Iris pigment epithelial cell (primary cell): ENCODE measurements around the gene ATP5F1C.
"Not testable (repeated sequence)": the region's sequence is repeated elsewhere in the genome, so short reads cannot be mapped to it uniquely, and the experiment has no call there.

Experiments
- DNase-seq: peaks from one replicate; pipeline ENCODE4 v3.0.0-alpha.2; 2011; ENCODE audit warnings: low read depth

ATP5F1C gene

DNA sequence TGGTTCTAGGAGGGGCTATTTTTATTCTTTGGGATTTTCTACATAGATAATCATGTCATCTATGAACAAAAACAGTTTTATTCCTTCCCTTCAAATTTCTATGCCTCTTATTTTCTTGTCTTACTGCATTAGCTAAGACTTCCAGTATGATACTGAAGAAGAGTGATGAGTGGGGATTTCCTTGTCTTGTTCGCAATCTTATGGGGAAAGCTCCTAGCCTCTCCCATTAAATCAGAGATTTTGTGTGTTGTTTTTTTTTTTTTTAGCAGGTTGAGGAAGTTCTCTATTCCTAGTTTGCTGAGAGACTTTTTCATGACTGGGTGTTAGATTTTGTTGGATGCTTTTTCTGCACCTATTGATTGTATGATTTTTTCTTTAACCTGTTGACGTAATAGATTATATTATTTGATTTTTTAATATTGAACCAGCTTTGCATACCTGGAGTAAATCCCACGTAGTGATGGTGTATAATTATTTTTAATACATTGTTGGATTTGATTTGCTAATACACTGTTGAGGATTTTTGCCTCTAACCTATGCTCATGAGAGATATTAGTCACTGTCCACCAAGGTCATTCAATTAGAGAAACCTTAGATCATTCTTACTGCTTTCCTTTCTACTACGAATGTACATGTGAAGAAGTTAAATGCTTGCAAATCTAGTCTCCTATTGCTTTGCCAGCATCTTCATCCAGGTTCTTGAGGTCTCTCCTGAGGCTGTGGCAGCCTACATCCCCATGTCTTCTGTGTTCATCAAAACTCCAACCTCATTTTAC is 6.5 kb downstream of the ATP5F1C start:
- DNase-seq = peak; percentile 62

DNA sequence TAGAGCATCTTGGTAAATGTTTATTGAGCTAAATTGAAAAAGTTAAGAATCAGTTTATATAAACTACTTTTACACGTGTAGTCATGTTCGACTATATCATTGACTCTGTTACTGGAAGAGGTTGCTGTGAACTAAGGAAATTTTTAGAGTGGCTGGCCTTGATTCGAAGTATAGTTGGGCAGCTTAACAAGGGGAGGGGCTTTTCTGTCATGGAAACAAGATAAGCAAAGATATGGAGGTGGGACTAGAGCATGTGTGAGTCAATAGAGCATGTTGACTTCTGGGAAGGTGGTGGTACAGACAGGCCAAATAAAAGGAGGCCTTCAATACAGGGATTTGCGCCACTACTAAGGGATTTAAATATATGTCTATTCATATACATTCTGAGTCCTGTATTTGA is 7.6 kb downstream of the ATP5F1C start:
- DNase-seq = peak; percentile 88

DNA sequence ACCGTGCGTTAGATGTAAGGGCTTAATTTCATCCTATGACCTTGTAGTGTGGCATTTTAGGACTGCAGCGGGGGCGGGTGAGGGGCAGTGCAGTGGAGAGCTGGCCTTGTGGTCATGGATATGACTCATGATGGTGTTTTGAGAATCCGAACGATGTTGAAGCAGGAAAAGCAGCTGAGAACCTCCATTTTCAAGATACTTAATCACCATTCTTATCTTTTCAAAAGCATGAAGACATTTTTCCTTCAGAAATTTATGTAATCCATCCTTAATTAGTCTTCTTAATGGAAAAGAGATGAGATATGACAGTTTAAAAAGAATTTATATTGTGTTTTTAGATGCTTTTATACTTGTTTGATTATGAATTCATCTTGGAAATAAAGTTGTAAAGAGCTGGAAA is 9.6 kb downstream of the ATP5F1C start:
- DNase-seq = peak; percentile 98

DNA sequence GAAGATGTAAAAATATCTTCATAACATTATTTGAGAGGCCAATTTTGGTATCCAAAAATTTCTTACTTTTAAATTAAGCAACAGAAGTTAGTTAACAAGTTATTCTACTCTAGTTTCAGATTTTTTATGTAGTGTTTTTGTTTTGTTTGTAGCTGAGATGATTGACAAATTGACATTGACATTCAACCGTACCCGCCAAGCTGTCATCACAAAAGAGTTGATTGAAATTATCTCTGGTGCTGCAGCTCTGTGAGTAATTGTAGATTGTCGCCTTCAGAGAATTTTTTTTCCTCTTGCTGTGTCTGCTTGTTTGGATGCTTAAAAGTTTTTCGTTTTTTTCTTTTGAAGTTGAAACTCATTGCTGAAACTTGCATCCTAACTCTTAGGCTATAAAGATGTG is 14.6 kb downstream of the ATP5F1C start:
- DNase-seq = no peak

DNA sequence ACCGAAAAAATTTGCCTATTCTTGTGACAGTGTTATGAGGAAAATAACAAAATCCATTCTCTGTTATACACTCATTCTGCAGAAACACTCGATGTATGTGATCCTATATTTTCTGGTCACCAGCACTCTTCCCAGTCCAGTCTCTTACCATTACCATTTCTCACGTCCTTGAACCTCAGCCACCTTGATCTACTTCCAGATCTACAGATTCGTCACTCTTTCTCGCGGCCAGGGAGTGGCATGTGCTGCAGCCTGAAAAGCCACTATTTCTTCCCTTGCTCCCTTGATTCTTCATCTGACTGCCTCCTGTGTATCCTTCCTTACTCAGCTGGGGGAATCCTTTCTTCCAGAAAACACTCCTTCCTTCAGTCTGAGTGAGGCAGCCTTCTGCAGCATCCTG is 16.2 kb downstream of the ATP5F1C start:
- DNase-seq = no peak

DNA sequence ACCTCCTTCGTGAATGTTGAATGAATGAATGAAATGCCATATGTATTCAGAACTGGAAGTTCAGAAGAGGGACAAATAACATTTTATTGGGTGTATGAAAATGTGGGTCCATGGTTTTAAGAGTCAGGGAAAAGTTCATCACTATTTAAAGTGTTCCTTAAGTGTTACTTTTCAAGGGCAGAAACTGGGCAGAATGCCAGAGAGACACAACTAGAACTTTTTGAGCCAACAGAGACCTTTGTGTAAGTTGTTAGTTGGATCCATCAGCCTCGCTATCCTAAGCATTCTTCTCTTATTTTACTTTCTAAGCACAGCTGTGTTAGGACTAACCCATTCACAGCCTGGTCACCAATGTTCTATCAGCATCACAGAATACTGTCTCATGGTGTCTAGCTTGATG is 16.8 kb downstream of the ATP5F1C start:
- no peak for DNase-seq

DNA sequence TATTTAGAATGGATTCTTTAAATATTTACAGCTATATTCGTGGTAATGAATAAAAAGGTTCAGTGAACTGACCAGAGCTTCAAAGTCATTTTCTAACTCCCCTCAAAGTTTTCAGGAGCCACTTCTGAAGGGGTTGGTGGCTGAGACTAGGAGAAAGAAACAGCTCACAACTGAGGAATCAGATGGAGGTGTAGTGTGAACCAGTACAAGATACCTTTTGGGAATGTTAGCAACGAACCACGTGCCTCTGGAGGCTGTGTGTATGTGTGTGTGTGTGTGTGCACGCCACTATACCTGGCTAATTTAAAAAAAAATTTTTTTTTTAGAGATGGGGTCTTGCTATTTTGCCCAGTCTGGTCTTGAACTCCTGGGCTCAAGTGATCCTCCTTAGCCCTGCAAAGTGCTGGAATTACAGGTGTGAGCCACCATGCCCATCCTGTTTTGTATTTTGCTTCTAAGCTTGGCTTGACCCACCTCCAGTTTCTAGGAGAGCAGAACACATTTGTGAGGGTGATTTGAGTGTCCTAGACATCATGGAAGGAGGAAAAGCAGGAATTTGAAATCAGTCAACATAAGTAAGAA is 20.8 kb downstream of the ATP5F1C start:
- no peak for DNase-seq

DNA sequence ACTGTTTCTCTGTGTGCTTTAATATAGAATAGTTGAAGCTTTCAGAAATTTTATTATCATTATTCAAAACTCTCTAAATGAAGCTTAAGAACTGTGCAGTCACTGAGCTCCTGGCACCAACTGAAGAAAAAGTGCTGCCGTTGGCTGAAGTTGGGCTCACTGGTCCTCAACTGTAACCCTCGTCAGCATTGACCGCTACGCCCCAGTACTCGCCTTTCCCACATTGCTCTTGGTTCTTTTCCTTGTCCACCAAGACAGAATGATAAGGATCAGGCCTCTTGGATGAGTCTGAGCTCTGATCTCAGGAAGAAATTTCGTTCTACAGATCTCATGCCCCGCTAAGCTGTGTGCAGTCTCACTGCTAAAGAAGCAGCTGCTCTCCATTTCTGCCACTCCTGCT is 22.5 kb downstream of the ATP5F1C start:
- no peak for DNase-seq

DNA sequence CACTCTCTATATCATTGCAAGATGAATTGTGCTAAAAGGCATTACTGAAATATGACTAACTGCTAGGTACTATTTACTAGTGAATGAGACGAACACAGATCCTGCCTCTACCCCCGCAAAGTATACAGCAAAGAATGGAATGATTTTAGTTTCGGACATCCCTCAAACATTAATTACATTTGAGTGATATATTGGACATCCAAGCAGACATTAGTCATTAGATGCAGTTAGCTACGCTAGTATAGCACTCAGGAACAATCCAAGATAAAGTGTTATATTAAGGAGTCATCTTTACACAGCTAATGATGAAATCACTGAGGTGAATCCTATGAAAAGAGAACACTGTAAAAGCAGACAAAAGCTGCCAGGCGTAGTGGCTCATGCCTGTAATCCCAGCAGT is 23.0 kb downstream of the ATP5F1C start:
- DNase-seq = no peak

DNA sequence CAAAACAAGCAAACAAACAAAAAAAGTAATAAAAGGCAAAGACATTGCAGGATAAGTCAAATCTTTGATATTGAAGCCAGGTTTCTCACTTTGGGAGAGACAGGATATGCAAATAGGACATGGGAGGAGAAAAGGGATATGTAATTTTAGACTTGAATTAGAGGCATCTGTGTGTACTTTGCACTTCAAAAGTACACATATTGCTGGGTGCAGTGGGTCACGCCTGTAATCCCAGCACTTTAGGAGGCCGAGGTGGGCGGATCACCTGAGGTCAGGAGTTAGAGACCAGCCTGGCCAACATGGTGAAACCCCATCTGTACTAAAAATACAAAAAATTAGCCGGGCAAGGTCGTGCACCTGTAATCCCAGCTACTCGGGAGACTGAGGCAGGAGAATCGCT is 23.8 kb downstream of the ATP5F1C start:
- DNase-seq = not testable (repeated sequence)

DNA sequence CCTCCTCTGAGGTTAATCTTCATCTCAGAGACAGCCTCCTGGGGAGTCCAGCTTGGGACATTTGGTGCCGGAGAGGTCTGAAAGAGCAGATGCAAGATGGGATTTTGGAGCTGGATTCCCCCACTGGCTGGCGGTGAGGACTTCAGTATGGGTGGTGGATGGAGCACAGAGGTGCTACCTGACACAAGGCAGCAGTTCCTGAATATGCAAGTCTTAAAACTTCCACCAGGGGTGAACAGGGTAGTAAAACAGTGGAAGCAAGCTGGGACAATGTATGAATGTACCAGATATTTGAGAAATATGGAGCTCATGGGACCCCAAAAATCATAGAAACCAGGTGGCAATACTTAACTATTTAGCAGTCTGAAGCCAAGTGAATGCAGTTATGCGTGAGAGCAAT is 25.5 kb downstream of the ATP5F1C start:
- DNase-seq = no peak

DNA sequence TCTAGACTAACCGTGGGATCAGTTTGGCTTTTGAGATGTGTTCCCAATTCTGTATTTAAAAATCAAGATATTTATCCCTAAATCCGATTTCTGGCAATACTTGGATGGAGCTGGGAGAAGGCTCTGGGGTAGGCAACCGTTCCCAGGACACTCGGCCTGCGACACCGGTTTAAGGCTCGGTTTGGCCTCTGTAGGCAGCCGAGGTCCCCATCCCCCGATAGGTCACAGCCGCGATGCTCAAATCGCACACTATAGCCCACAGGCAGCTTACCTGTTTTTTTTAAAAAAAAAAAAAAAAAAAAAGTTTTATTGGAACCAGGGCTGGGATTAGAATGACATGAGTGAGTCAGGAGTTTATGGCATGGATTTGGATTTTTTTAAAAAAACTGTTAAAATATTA is 29.6 kb downstream of the ATP5F1C start:
- no peak for DNase-seq

DNA sequence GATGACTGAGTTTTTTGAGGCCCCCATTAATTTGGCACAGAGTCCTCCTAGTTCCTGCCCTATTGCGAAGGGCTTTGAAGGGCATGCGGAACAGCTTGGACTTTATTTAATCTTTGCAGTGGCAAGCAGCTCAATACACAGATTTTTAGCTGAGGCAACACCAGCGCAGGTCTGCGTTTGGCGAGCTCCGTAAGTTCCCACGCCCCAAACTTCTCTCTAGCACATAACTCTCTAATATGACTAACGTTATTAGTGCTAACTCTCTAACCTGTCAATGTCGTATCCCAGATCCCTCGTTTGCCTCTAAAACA is 30.0 kb downstream of the ATP5F1C start:
- no peak for DNase-seq

DNA sequence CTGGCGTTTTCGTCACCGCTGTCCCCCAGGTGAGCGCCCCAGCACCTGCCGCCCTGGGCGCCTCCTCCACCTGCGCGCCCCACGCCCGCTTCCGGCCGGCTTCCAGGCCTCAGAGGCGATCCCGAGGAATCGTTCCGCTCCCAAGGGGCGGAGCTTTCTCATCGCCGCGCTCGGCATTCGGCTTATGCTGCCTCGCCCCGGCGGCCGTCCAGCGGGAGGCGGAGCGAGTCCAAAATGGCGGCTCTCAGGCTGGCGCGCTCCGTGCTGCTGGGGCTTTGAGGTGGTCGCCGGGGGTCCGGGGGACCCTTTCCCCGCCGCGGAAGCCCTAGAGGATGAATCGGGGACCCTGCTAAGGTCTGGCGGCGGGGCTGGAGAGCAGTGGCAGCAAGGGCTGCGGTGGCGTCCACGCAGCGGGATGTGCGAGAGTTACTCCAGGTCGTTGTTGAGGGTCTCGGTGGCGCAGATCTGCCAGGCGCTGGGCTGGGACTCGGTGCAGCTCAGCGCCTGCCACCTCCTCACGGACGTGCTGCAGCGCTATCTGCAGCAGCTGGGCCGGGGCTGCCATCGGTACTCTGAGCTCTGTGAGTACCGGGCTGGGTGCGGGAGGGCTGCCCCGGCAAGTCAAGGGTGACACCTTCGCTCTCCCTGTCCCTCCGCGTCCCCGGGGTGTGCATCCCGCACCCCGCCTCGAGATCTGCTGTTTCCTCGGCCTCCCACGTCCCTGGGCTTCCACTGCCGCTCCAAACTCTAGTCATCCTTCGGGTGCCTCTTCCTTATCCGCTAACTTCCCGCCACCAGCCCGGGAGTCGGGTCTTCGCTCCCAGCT is 30.5 kb downstream of the ATP5F1C start, which contains the start of gene TAF3:
TAF3 (plus strand) TSS at position 211 of the 826 bp plus-strand sequence; CDS start at position 416, 205 bp downstream.
- peak; percentile 86 for DNase-seq

DNA sequence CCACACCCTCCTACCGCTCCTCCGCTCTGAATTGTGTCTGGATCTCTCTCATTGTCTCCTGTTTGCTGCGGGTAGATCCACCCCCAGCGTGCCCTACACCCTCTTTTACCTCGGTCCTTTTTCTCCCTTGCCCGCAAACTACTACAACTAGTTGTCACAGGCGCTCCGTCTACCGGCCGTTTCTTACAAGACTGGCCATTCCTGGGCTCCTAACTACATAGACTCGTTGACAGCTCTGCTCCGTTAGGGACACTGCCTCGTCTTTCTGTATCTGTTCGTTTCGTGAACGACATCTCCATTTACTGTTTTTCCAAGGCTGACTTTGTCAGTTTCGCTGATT is 31.1 kb downstream of the ATP5F1C start:
- DNase-seq = peak; percentile 63

DNA sequence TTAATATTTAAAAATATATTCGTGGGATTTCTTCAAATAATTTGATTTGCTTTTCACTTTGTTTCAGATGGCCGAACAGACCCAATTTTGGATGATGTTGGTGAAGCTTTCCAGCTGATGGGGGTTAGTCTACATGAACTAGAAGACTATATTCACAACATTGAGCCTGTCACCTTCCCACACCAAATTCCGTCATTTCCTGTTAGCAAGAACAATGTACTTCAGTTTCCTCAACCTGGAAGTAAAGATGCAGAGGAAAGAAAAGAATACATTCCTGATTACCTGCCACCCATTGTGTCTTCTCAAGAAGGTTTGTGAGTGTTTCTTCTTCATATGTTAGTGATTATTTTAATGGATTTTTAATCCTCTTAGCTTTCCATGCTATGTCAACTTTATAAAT is 36.3 kb downstream of the ATP5F1C start:
- DNase-seq = no peak

DNA sequence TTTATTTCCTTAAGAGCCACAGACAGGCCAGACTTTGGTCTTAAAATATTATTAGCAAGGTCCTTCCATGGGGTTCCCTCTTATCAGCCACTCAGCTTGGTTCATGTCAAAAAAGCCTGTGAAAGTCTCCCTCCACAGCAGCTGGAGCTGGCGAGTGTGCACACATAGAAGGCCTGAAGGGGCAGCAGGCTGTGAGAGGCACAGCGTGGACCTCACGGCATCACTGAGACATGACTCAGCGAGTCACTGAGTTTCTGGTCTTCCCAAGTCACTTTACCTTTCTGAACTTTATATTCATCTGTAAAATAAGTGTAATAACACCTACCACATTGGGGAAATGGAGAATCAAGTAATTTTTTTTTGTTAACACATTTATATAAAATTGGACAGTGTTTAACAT is 39.0 kb downstream of the ATP5F1C start:
- DNase-seq = peak; percentile 80

DNA sequence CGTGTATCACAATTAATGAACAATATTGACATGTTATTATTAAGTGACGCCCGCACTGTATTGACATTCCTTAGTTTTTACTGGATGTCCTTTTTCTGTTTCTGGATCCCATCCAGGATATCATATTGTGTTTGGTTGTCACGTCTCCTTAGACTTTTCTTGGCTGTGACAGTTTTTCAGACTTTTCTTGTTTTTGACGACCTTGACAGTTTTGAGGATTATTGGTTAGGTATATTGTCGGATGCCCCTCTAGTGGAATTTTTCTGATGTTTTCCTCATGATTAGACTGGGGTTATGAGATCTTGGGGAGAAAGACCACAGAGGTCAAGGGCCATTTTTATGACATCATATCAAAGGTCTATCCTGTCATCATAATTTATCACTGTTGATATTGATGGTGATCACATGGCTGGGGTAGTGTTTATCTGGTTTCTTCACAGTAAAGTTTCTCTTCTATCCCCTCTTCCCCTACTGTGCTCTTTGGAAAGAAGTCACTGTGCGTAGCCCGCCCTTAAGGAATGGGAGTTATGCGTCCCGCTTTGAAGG is 41.4 kb downstream of the ATP5F1C start:
- no peak for DNase-seq

DNA sequence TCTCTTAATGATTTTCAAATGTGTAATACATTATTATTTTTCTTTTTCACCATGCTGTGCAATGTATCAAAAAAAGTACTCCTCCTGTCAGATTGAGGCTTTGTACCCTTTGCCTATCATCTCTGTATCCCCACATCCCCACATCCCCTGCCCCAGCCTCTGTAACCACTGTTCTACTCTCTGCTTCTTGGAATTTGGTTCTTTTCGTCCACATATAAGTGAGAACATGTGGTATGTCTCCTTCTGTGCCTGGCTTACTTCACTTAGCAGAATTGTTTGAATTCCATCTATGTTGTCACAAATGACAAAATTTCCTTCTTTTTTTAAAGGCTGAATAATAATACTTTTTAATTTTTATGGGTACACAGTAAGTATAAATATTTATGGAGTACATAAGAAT is 44.1 kb downstream of the ATP5F1C start:
- DNase-seq = no peak

DNA sequence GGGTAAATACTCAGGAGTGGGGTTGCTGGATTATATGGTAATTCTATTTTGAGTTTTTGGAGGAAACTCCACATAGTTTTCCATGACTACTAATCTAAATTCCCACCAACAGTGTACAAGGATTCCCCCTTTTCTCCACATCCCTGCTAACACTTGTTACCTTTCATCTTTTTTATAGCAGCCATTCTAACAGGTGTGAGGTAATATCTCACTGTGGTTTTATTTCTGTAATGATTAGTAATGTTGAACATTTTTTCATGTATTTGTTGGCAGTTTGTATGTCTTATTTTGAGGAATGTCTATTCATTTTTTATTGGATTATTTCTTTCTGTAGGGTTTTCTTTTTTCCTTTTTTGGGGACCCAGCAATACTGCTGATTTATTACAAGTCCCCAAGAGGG is 45.2 kb downstream of the ATP5F1C start:
- no peak for DNase-seq

DNA sequence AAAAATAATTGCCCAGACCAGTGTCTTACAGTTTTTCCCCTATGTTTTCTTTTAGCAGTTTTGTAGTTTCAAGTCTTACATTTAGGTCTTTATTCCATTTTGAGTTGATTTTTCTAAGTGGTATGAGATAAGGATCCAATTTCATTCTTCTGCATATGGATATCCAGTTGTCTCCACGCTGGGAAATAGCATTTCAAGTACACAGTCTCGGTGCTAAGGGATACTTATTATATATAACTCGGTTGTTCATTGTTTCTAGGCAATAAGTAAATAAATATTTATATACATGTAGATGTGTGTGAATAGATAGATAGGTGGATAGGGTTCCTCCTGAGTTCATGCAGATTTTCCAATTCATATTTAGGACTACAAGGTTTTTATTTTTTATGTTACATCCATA is 46.3 kb downstream of the ATP5F1C start:
- no peak for DNase-seq

DNA sequence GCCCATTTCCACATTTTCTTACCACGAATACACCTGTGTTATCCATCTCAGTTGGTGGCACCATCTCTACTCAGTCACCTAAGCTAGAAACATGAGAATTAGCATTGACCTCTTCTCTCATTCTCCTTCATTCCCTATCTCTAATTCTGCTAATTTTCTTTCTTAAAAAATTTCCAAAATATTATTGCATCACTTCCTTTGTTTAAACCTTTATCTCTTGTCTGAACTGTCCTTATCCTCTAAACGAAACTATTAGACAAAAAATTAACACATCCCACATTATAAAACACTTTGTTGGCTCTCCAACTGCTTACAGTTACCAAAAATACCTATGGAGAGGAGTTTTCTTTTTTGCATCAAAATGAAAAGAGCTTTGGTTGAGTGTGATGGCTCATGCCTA is 48.6 kb downstream of the ATP5F1C start:
- DNase-seq = no peak

DNA sequence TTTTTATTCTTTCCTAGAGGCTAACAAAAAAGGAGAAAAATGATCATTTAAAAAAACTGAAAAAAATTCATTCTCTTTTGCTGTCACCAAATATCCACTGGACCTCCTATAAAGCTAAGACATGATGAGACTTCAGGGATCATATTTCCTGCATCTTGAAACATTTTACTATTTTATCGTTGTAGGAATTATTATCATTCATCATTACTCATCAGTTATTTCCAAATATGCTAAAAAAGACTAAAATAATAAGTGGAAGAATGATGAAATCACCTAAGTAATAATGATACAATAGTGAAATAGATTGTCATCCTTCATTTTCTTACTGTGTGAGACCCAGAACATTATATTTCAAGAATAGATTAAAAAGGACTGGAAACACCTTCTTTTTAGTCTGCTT is 58.6 kb downstream of the ATP5F1C start:
- DNase-seq = peak; percentile 37
